SK-N-DZ (cell line): ENCODE results near the gene TAF1D.

Experiments
- DNase-seq: peaks from one replicate; pipeline ENCODE4 v3.0.0-alpha.2; 2015; ENCODE audit warnings: low spot score
- small RNA-seq, 2 experiments: library from RNA; depleted of rRNA; stranded (forward); fragments of <200 nt; gene quantifications; one replicate each; pipeline ENCODE3, GENCODE V24; 2014

The TAF1D gene

GRCh38 chr11:93727985-93728791 lies 13.1 kb downstream of the TAF1D start:
- no peak for DNase-seq

- no peak for DNase-seq
These were observed 17.2 kb downstream of the TAF1D start for GRCh38 chr11:93724089-93724488.

DNA sequence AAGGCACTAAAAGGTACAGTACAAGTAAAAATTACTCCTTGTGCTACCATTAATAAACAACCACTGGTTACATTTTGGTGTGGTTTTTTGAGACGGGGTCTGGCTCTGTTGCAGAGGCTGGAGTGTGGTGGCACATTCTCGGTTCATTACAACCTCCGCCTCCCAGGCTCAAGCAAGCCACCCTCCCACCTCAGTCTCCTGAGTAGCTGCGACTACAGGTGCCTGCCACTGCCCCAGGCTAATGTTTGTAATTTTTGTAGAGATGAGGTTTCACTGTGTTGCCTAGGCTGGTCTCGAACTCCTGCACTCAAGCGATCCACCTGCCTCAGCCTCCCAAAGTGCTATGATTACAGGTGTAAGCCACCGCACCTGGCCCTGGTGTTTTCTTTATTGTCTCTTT lies 20.8 kb downstream of the TAF1D start:
- DNase-seq, result no peak

DNA sequence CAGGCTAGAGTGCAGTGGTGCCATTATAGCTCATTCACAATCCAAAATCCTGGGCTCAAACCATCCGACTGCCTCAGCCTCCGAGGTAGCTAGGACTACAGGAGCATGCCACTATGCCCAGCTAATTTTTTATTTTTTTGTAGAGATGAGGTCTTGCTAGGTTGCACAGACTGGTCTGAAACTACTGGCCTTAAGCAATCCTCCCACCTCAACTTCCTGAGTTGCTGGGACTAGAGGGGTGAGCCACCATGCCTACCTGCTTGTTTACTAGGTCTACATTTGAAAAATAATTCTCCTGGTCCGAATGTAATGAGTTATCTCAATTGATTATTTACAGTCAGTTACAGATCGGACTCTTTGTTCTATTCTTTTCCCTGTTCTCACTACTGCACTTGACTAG lies 22.0 kb downstream of the TAF1D start:
- no peak for DNase-seq

DNA sequence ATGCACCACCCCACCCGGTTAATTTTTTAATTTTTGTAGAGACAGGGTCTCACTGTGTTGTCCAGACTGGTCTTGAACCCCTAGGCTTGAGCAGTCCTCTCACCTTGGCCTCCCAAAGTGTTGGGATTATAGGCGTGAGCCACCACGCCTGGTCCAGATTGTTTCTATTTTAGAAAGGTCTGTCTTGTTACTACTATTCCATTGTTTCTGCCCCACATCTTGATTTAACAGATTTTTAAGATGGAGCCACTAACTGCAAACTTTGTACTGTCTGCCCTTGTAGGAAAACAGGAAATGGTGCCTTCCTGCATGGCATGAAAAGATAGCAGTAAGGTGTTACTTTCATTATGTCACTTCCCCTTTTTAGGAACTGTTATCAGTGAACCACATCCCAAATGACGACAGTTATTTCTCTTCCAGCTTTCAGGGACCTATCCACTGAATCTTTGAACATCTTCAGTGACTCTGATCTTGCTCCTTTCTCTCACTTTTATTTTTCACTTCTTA lies 23.2 kb downstream of the TAF1D start:
- no peak for DNase-seq

- DNase-seq, result no peak
These were observed 23.8 kb downstream of the TAF1D start for GRCh38 chr11:93717501-93717900.

- no peak for DNase-seq
These were observed 25.4 kb downstream of the TAF1D start for GRCh38 chr11:93715797-93716396.

GRCh38 chr11:93712678-93713077 lies 28.6 kb downstream of the TAF1D start:
- no peak for DNase-seq

DNA sequence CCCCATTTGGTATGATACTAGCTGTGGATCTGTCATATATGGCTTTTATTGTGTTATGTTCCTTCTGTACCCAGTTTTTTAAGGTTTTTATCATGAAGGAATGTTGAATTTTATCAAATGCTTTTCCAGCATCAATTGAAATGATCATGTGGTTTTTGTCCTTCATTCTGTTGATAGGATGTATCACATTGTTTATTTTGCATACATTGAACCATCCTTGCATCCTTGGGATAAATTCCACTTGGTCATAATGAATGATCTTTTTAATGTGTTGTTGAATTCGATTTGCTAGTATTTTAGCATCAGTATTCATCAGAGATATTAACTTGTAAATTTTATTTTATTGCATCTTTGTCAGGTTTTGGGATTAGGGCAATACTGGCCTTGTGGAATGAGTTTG lies 31.1 kb downstream of the TAF1D start:
- no peak for DNase-seq

DNA sequence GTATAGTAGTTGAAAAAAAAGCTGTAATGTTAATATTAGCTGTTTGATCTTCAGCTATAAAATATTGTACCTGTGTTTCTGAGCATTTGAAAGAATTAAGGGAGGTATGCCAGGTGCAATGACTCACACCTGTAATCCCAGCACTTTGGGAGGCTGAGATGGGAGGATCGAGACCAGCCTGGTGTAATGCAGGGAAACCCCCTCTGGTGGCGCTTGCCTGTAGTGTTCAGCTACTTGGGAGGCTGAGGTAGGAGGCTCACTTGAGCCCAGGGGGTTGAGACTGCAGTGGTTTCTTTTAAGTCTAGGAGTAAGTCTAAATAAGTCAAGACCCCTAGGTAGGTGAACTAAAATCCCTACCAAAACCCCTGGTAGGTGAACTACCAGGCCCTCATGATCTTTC lies 37.1 kb downstream of the TAF1D start:
- DNase-seq, result no peak

DNA sequence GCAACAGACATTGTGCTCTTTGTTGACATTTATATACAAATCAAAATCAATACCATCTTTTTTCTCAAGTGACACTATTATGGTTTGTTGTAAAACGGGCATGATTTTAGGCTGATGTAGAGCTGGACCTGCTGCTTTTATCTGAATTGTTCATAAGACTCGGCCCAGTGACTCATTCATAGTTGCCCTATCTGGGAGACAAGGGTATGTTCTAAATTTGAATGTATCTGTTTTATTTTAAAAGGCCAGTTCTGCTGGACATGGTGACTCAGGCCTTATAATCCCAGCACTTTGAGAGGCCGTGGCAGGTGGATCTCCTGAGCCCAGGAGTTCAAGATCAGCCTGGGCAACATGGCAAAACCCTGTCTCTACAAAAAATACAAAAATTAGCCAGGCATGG lies 40.5 kb downstream of the TAF1D start:
- no peak for DNase-seq

DNA sequence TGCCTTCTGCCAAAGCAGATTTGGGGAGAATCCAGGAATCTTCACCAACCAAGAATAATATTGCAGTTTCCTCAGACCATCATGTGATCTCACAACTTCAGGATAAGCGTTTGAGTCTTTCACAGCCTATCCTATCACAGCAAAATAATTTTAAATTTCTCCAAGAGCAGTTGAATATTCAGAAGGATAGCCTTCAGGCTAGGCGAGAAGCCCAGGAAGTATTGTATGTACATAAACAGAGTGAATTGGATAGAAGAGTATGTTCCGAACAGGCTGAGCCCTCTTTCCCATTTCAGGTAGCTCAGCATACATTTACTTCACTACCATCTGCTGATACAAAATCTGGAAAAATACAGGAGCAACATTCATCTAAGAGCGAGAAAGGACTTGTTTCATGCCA lies 43.7 kb downstream of the TAF1D start:
- DNase-seq, result no peak

DNA sequence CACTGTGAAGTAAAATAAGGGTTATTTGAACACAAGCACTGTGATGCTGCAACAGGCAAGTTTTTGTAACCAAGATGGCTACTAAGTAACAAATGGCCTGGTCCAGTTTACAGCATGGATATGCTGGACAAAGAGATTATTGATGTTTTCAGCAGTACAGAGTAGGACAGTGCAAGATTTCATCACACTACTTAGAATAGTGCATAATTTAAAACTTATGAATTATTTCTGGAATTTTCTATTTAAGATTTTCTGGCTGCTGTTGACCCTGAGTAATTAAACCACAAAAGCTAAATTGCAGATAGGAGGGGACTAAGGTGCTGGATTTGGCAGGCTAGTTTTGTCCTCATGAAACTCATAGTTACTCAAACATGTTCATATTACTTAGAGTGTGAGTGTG lies 46.7 kb downstream of the TAF1D start:
- no peak for DNase-seq

DNA sequence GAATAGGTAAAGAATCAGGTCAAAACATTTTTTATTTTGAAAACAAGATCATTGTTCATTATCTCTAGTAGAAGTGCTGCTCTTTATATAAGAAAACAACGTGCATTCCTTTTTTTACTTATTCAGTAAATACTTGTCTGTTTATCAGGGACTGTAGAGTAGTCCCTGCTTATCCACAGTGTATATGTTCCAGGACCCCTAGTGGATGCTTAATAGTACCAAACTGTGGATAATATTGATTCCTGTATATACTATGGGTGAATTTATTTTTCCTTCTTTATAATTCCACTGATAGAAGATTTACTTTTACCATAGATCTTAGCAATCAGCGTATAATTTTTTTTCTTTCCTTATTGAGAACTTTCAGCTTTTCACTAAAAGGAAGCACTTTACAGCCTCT lies 47.2 kb downstream of the TAF1D start:
- no peak for DNase-seq

- DNase-seq, result no peak
These were observed 52.1 kb downstream of the TAF1D start for GRCh38 chr11:93689240-93689639.

- no peak for DNase-seq
These were observed 54.5 kb downstream of the TAF1D start for GRCh38 chr11:93686812-93687211.

DNA sequence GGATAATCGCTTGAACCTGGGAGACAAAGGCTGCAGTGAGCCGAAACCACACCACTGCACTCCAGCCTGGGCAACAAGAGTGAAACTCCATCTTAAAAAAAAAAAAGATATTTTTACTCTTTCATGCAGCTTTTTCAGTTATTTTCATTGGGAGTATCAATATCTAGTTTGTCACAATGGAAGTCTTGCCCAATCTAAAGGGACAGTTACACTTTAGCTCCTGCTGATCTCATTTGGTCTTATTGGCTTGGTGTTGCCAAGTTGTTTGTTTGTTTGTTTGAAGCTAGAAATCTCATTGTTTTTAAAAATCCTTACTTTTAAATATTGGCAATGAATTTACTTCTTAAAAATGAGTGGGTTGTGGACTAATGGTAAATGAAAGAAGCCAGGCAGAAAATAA lies 55.1 kb downstream of the TAF1D start:
- no peak for DNase-seq

Small RNA genes lying within 50 kb of the gene (small RNA-seq; reads per million reads assigned to genes)
- 0 reads per million in 2 experiments for gene RF00019
- gene RF00493, result 12.4 to 13.2 reads per million in 2 experiments
- 0.09 to 0.16 reads per million in 2 experiments for gene SCARNA9
- 0 reads per million in 2 experiments for gene SNORA1
- gene SNORA18, result 0 reads per million in 2 experiments
- 0 reads per million in 2 experiments for gene SNORA25
- gene SNORA32, result 0 reads per million in 2 experiments
- 0 reads per million in 2 experiments for gene SNORA40
- gene SNORA8, result 0 reads per million in 2 experiments
- 0 reads per million in 2 experiments for gene SNORD5
- gene SNORD6, result 162 to 4,436 reads per million in 2 experiments
